Right lung (tissue), 5 donors: ENCODE data around the gene MPG. TPM values are rescaled to one million over a fixed set of nuclear protein-coding genes. Genes with fewer than 3 reads are reported as not detected.
A peak's percentile ranks its signal among the peaks of the same experiment; 100 is the strongest.
"Not testable (repeated sequence)": the region's sequence is repeated elsewhere in the genome, so short reads cannot be mapped to it uniquely, and the experiment has no call there.

ENCODE experiments used
- DNase-seq, 2 donors: peaks; one replicate each; pipeline ENCODE4 v3.0.0-alpha.2; 2013
- polyA plus RNA-seq, 5 donors: library from polyadenylated mRNA; unstranded; fragments of 120-200 nt; gene quantifications; one replicate each; pipeline versions ENCODE4 v1.2.1 to v1.2.3, GENCODE V29; 2013; ENCODE audit warnings: inconsistent platforms in 1 of 5, low replicate concordance in 1 of 5; ENCODE audit not compliant: insufficient read length in 5 of 5, insufficient read depth in 1 of 5

MPG gene
- polyA plus RNA-seq, 5 donors: 19.5 to 50.8 (median 26.3) TPM

GRCh38 chr16:46510-46909, 31.5 kb upstream of the MPG start:
- not testable (repeated sequence) for DNase-seq

GRCh38 chr16:47234-47633, 30.8 kb upstream of the MPG start:
- no peak for DNase-seq

- no peak for DNase-seq
Measured at GRCh38 chr16:50769-51591, 27.0 kb upstream of the MPG start.

- peak; percentile 94 to 97 for DNase-seq
Measured at GRCh38 chr16:53346-54236, 24.4 kb upstream of the MPG start, which contains the start of the genes POLR3K and SNRNP25. Gene POLR3K (minus strand): TSS chr16:53608. CDS start chr16:53586, 22 bp downstream. Gene SNRNP25 (plus strand): TSS chr16:53828. CDS start chr16:54017, 189 bp downstream.

- DNase-seq: no peak
Measured at GRCh38 chr16:54237-54581, 23.8 kb upstream of the MPG start.

GRCh38 chr16:55571-56136, 22.4 kb upstream of the MPG start:
- DNase-seq: no peak

GRCh38 chr16:56231-56927, 21.6 kb upstream of the MPG start:
- DNase-seq: no peak

- DNase-seq: no peak
Measured at GRCh38 chr16:57711-58110, 20.3 kb upstream of the MPG start.

GRCh38 chr16:58491-59439, 19.3 kb upstream of the MPG start:
- no peak for DNase-seq

GRCh38 chr16:59440-60059, 18.5 kb upstream of the MPG start:
- no peak for DNase-seq

- DNase-seq: no peak
Measured at GRCh38 chr16:60166-60565, 17.9 kb upstream of the MPG start.

GRCh38 chr16:60929-61878, 16.8 kb upstream of the MPG start:
- no peak for DNase-seq

- DNase-seq: no peak
Measured at GRCh38 chr16:61879-62281, 16.1 kb upstream of the MPG start.

GRCh38 chr16:62283-62967, 15.6 kb upstream of the MPG start:
- DNase-seq: no peak

- no peak for DNase-seq
Measured at GRCh38 chr16:62968-63391, 15.0 kb upstream of the MPG start.

- DNase-seq: no peak
Measured at GRCh38 chr16:63466-63865, 14.6 kb upstream of the MPG start.

- no peak for DNase-seq
Measured at GRCh38 chr16:63998-64913, 13.8 kb upstream of the MPG start.
